EH (cell line): ENCODE data around the gene SEMG2.

Source experiments
- DNase-seq: peaks from one replicate; pipeline ENCODE4 v3.0.0-alpha.2; 2015; ENCODE audit warnings: low read depth

SEMG2 gene

GRCh38 chr20:45230631-45231030 is 9.5 kb downstream of the SEMG2 start:
- DNase-seq = no peak

- no peak for DNase-seq
Observed at GRCh38 chr20:45235995-45236394, 14.8 kb downstream of the SEMG2 start.

GRCh38 chr20:45238139-45238538 is 17.0 kb downstream of the SEMG2 start:
- DNase-seq = no peak

GRCh38 chr20:45246109-45246508 is 24.9 kb downstream of the SEMG2 start:
- DNase-seq = no peak

GRCh38 chr20:45247865-45248264 is 26.7 kb downstream of the SEMG2 start:
- DNase-seq = no peak

- DNase-seq = no peak
Observed at GRCh38 chr20:45248609-45249008, 27.4 kb downstream of the SEMG2 start.

GRCh38 chr20:45251884-45252560 is 30.8 kb downstream of the SEMG2 start:
- DNase-seq = no peak

- no peak for DNase-seq
Observed at GRCh38 chr20:45253261-45253660, 32.1 kb downstream of the SEMG2 start.

- peak; percentile 13 for DNase-seq
Observed at GRCh38 chr20:45254383-45255262, 33.5 kb downstream of the SEMG2 start, which contains the start of gene SLPI. Gene SLPI (minus strand): TSS chr20:45254564. CDS start chr20:45254543, 21 bp downstream.

- no peak for DNase-seq
Observed at GRCh38 chr20:45257161-45257560, 36.0 kb downstream of the SEMG2 start.

GRCh38 chr20:45257711-45258110 is 36.5 kb downstream of the SEMG2 start:
- DNase-seq = no peak

GRCh38 chr20:45258259-45258658 is 37.1 kb downstream of the SEMG2 start:
- DNase-seq = no peak

GRCh38 chr20:45258664-45259063 is 37.5 kb downstream of the SEMG2 start:
- no peak for DNase-seq

- no peak for DNase-seq
Observed at GRCh38 chr20:45263556-45264266, 42.5 kb downstream of the SEMG2 start.

GRCh38 chr20:45266977-45267376 is 45.8 kb downstream of the SEMG2 start:
- DNase-seq = no peak

GRCh38 chr20:45268531-45268930 is 47.4 kb downstream of the SEMG2 start:
- no peak for DNase-seq

- no peak for DNase-seq
Observed at GRCh38 chr20:45269056-45269455, 47.9 kb downstream of the SEMG2 start.

- no peak for DNase-seq
Observed at GRCh38 chr20:45269754-45270270, 48.6 kb downstream of the SEMG2 start.
